Heart left ventricle (tissue), 13 donors: ENCODE data around the gene ATP7B.

Experiments
- POLR2A ChIP-seq, 2 donors: fragments of 450-650 bp; IDR thresholded peaks; one replicate each; pipeline ENCODE4 v1.6.1; 2017; ENCODE audit warnings: antibody characterized with exemption in 2 of 2, mild to moderate bottlenecking in 2 of 2, moderate library complexity in 2 of 2
- TF ChIP-seq, protein P1 (sequence below), 12 donors: fragments of 200-600 bp; sonication (generic) in 4 of 12; IDR thresholded peaks; one replicate each; pipeline versions ENCODE4 v1.5.0 to v1.8.0; 2018 to 2022; ENCODE audit warnings: antibody characterized with exemption in 12 of 12, mild to moderate bottlenecking in 5 of 12
- donor health status: ischemic (EF 13 %, LVEDD 7.1; RV severe dilation, severe dysfunction).
- donor health status: DM: no; HTN: yes; CAD: no.
- donor health status: DM: no; HTN: no; CAD: no.
- donor health status: ischemic (EF 25% LVEDD 6.9; RV normal size, moderate dysfunction).
- donor health status: ischemic (EF 25% LVEDD 5.7; RV mildly dilated, moderate dysfunction).
- donor health status: ischemic (EF 35%, LVEDD 5.7; RV mildly dilated, moderate dysfunction).
- donor health status: nonischemic (EF 11% LVEDD 7.7; RV severe dilation, severe dysfunction).
- donor health status: DM: yes; HTN: yes; CAD: no.
- donor health status: PGD.
- donor health status: ischemic (EF 29% LVEDD 5.4; RV normal size, mild dysfunction).
- donor health status: nonischemic (EF 23%, LVEDD 6.1; RV moderate dilation, normal function).

DNA sequence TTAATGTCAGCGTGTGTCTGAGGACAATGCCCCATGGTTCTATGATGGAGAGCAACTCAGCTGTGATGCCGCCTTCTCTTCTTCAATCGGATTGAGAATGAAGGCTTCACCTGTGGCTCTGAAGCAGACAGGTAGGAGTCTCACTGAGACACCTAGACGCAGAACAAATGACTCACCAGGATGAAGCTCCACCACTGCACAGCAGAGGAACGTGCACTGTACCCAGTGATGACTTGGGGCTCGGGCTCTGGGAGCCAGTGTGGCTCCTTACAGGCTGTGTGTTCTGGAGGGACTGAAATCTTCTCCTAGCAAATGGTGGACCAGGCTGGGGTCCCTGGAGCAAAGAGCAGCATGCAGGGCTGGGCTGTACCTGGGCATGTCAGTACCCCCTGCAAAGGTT lies 105.5 kb downstream of the ATP7B start:
- no peak for TF ChIP-seq POLR2A (IDR thresholded peaks at IDR 0.05)
- TF ChIP-seq, protein P1, sequence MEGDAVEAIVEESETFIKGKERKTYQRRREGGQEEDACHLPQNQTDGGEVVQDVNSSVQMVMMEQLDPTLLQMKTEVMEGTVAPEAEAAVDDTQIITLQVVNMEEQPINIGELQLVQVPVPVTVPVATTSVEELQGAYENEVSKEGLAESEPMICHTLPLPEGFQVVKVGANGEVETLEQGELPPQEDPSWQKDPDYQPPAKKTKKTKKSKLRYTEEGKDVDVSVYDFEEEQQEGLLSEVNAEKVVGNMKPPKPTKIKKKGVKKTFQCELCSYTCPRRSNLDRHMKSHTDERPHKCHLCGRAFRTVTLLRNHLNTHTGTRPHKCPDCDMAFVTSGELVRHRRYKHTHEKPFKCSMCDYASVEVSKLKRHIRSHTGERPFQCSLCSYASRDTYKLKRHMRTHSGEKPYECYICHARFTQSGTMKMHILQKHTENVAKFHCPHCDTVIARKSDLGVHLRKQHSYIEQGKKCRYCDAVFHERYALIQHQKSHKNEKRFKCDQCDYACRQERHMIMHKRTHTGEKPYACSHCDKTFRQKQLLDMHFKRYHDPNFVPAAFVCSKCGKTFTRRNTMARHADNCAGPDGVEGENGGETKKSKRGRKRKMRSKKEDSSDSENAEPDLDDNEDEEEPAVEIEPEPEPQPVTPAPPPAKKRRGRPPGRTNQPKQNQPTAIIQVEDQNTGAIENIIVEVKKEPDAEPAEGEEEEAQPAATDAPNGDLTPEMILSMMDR (IDR thresholded peaks at IDR 0.05), result no peak
